Mesothelial cell of epicardium (in vitro differentiated cells): ENCODE data around the gene PSORS1C1. TPM values are rescaled to one million over a fixed set of nuclear protein-coding genes. Genes with fewer than 3 reads are reported as not detected.
"Not testable (repeated sequence)": the region's sequence is repeated elsewhere in the genome, so short reads cannot be mapped to it uniquely, and the experiment has no call there.

Experiments
- DNase-seq, 2 experiments: peaks; one replicate each; pipeline ENCODE4 v3.0.0; 2021; ENCODE audit warnings: low spot score in 2 of 2; ENCODE audit not compliant: unreplicated experiment in 2 of 2
- H3K27ac Mint-ChIP-seq: 2 replicates; pipeline ENCODE4 v1.8.0; 2021; ENCODE audit warnings: mixed read lengths
- H3K27me3 Mint-ChIP-seq: 2 replicates; pipeline ENCODE4 v1.8.0; 2021; ENCODE audit warnings: low read depth, mixed read lengths
- H3K36me3 Mint-ChIP-seq: 2 replicates; pipeline ENCODE4 v1.8.0; 2021; ENCODE audit warnings: mixed read lengths
- H3K4me1 Mint-ChIP-seq: 2 replicates; pipeline ENCODE4 v1.8.0; 2021; ENCODE audit warnings: mixed read lengths
- H3K4me3 Mint-ChIP-seq: 2 replicates; pipeline ENCODE4 v1.8.0; 2021; ENCODE audit warnings: mild to moderate bottlenecking, moderate library complexity, mixed read lengths
- H3K9me3 Mint-ChIP-seq: 2 replicates; pipeline ENCODE4 v1.8.0; 2021; ENCODE audit warnings: mixed read lengths
- total RNA-seq: library from RNA; stranded (reverse); gene quantifications from 3 replicates; pipeline ENCODE4 v1.2.1, GENCODE V29; 2021
- TF ChIP-seq, protein P1 (sequence below): fragments of 200-600 bp; sonication (generic); IDR thresholded peaks from one replicate; pipeline ENCODE4 v1.5.0; 2021; ENCODE audit warnings: antibody characterized with exemption; ENCODE audit not compliant: unreplicated experiment

Gene PSORS1C1, protein sequence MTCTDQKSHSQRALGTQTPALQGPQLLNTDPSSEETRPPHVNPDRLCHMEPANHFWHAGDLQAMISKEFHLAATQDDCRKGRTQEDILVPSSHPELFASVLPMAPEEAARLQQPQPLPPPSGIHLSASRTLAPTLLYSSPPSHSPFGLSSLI
- 0.29 to 1.1 TPM (median 0.72 TPM) in 3 replicates for total RNA-seq

DNA sequence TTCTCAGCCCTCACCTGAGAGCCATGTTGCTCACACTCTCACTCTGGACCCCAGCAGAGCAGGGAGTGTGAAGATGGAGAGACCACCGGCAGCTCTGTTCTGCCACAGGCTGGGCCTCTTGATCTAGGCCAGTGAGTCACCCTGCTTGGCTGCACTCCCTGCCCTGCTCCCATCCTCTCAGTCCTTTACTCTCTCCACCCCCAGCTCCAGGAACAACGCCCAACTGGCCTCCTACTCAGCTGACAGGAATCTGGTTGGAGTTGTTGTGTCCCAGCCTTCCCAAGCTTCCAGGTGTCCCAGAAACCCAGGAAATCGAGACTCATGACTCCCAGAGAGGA is at the start of gene PSORS1C1:
Gene PSORS1C1 (plus strand): TSS at position 260 of the 338 bp plus-strand sequence. CDS start 14,833 bp downstream, outside the sequence.
- no peak within 1 kb of the TSS for H3K4me3 Mint-ChIP-seq
- H3K4me1 Mint-ChIP-seq = peaks cover 17% of the 10 kb centered on the region
- H3K9me3 Mint-ChIP-seq = no peaks in the 10 kb centered on the region
- H3K27me3 Mint-ChIP-seq = peaks cover 48% of the 10 kb centered on the region
- no peaks in the 10 kb centered on the region for H3K36me3 Mint-ChIP-seq
- peak within 1 kb of the TSS; percentile 72 for H3K27ac Mint-ChIP-seq
- no peak for DNase-seq
- TF ChIP-seq, protein P1, sequence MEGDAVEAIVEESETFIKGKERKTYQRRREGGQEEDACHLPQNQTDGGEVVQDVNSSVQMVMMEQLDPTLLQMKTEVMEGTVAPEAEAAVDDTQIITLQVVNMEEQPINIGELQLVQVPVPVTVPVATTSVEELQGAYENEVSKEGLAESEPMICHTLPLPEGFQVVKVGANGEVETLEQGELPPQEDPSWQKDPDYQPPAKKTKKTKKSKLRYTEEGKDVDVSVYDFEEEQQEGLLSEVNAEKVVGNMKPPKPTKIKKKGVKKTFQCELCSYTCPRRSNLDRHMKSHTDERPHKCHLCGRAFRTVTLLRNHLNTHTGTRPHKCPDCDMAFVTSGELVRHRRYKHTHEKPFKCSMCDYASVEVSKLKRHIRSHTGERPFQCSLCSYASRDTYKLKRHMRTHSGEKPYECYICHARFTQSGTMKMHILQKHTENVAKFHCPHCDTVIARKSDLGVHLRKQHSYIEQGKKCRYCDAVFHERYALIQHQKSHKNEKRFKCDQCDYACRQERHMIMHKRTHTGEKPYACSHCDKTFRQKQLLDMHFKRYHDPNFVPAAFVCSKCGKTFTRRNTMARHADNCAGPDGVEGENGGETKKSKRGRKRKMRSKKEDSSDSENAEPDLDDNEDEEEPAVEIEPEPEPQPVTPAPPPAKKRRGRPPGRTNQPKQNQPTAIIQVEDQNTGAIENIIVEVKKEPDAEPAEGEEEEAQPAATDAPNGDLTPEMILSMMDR = no peak

DNA sequence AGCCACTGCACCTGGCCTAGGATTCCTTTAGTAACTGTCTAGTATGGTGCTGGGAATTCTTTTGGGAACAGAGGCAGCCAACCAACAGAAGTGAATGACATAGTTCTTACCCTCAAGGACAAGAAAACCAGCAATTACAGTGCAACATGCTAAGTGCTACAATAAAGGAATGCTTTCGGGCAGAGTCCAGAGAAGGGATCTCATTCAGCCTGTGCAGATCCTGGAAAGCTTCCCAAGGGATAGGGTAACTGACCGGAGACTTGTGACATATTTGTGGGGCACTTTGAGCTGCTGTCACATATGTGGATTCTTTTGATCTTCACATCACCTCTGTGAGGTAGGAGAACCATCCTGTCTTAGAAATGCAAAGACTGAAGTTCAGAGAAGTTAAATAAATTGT is 49.0 kb upstream of the PSORS1C1 start:
- no peak overlapping the region for H3K4me3 Mint-ChIP-seq
- TF ChIP-seq, protein P1 = no peak
- H3K4me1 Mint-ChIP-seq = peaks cover 17% of the 10 kb centered on the region
- no peak overlapping the region for H3K27ac Mint-ChIP-seq
- H3K27me3 Mint-ChIP-seq = no peaks in the 10 kb centered on the region
- DNase-seq = no peak
- no peaks in the 10 kb centered on the region for H3K36me3 Mint-ChIP-seq
- H3K9me3 Mint-ChIP-seq = no peaks in the 10 kb centered on the region

DNA sequence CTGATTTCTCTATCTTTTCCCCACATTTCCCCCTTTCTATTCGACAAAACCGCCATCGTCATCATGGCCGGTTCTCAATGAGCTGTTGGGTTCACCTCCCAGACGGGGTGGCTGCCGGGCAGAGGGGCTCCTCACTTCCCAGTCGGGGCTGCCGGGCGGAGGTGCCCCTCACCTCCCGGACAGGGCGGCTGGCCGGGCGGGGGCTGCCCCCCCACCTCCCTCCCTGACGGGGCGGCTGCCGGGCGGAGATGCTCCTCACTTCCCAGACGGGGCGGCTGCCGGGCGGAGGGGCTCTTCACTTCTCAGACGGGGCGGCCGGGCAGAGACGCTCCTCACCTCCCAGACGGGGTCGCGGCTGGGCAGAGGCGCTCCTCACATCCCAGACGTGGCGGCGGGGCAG is 47.6 kb upstream of the PSORS1C1 start:
- H3K4me1 Mint-ChIP-seq = peaks cover 23% of the 10 kb centered on the region
- H3K27ac Mint-ChIP-seq, DNase-seq, H3K27me3 Mint-ChIP-seq, H3K36me3 Mint-ChIP-seq, H3K9me3 Mint-ChIP-seq, H3K4me3 Mint-ChIP-seq: not testable (repeated sequence)

DNA sequence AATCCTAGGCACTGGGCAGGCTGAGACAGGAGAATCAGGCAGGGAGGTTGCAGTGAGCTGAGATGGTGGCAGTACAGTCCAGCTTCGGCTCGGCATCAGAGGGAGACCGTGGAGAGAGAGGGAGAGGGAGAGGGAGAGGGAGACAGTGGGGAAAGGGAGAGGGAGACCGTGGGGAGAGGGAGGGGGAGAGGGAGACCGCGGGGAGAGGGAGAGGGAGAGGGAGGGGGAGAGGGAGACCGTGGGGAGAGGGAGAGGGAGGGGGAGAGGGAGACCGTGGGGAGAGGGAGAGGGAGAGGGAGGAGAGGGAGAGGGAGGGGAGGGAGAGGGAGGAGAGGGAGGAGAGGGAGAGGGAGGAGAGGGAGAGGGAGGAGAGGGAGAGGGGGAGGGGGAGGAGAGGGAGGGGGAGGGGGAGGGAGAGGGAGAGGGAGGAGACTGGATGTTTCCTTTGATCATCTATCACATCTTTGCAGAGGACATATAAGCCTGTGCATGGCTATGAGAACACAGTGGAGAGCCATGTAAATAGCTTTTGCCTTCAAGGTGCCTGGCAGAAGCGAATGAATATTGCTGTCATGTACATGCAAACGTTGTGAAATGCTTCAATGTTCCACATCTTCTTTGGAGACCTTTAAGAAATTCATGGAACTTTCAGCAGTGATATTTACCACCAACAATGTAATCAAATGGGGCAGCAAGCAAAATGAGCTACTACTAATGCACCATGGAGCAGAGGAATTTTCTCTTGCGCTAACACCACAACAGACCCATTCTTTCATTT is 46.5 kb upstream of the PSORS1C1 start:
- not testable (repeated sequence) for H3K9me3 Mint-ChIP-seq, H3K27me3 Mint-ChIP-seq, H3K36me3 Mint-ChIP-seq, DNase-seq, H3K4me3 Mint-ChIP-seq
- peaks cover 31% of the 10 kb centered on the region for H3K4me1 Mint-ChIP-seq
- H3K27ac Mint-ChIP-seq = peak overlapping the region; percentile 29

DNA sequence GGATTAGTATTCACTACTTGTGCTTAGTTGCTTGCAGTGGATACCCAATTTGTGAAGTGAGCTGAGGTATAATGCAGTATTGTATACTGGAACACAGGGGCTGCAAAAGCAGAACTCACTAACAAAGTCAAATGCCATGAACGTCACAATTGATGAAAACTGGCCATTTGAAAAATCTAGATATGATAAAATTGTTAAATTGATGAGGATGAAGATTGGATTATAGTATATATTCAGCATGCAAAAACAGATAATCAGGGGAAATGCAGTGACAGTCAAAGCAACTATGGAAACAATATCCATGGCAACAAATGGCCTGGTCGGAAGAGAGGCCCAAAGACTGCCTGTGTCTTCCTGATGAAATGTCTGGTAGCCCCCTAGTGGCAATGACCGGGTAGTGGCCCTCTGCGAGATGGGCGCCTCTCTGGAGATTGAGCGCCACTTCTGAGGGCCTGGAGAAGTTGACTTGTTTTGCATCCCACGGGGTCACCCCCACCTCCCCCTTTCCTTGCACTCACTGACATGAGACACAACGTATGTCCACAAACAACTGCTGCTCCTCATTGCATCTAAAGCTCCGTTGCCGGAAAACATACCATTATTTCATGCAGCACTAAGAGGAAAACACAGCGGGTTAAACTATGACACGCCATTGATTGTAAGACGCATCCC is 45.8 kb upstream of the PSORS1C1 start:
- H3K9me3 Mint-ChIP-seq = no peaks in the 10 kb centered on the region
- TF ChIP-seq, protein P1 = peak; percentile 92
- H3K4me1 Mint-ChIP-seq = peaks cover 37% of the 10 kb centered on the region
- peak; percentile 43 to 82 for DNase-seq
- peak overlapping the region; percentile 29 for H3K27ac Mint-ChIP-seq
- H3K27me3 Mint-ChIP-seq = no peaks in the 10 kb centered on the region
- no peak overlapping the region for H3K4me3 Mint-ChIP-seq
- H3K36me3 Mint-ChIP-seq = no peaks in the 10 kb centered on the region

DNA sequence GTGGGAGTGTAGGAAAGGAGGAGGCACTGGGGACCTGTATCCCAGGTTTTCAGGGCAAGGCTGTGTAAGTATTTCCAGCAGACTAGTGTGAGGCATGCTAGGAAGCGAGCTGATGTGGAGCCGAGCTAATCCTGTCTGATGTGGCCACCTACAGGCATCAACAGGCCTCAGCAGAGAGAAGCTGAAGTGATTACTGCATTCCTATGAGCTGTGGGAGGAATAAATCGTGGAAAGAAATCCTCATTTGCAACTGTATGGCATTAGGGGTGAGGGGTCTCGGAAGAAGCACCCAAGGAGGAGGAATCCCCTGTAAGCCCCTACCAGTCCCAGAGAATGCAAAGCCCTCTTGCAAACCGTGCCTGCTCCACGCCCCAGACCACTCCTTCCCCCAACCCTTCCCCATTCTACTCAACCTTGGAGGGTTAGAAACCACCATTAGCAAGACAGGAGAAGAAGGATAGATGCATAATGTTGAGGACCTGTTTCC is 43.8 kb upstream of the PSORS1C1 start:
- peak; percentile 32 to 59 for DNase-seq

More for the DNA sequence above, 43.8 kb upstream of the PSORS1C1 start:
- Mint-ChIP-seq H3K4me3 (no peak overlapping the region), H3K36me3 (no peaks in the 10 kb centered on the region), H3K27ac (peak overlapping the region; percentile 78), H3K9me3 (no peaks in the 10 kb centered on the region), H3K27me3 (no peaks in the 10 kb centered on the region), H3K4me1 (peaks cover 40% of the 10 kb centered on the region)
- TF ChIP-seq, protein P1 = peak; percentile 21
